ENCODE data around the gene ITPA.
A peak's percentile ranks its signal among the peaks of the same experiment; 100 is the strongest.
"Not testable (repeated sequence)": the region's sequence is repeated elsewhere in the genome, so short reads cannot be mapped to it uniquely, and the experiment has no call there.

The ITPA gene

DNA sequence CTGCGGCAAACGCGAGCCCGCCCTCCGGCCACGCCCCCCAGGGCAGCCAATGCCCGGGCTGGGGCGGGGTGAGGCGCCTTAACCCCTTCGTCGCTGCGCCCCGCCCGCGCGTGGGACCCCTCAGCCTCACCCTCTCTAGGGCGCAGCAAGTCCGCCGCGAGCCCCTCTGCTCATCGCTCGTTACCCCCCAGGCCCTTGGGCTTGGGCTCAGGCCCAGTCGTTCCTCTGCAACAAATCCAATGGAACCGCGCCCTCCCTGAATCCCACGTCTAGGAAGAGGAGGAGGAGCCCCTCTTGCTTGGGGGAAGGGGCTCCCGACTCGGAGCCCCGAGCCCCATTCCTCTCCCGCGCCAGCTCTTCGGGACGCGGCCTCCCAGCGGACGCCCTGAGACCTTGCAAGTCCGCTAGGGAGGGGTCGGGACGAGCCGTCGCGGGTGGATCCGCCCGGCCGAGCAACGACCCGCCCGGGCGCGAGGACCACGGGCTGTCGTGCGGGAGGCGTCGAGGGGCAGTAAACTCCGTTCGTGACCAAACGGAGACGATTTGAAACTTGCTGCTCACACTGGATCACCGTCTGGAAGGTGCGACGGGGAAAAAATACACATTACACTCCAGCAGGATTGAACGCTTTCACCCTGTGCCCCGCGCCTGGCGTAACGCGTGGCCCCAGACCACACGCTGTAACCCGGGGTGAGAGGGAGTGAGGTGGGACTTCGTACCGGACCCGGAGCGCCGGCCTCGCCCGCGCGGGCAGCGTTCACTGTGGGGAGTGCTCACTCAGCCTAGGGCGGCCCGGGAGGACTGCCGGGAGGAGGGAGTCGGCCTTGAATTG lies 35.5 kb upstream of the ITPA start:
- DNase-seq (ENCODE audit: low read depth): peak; percentile 85

DNA sequence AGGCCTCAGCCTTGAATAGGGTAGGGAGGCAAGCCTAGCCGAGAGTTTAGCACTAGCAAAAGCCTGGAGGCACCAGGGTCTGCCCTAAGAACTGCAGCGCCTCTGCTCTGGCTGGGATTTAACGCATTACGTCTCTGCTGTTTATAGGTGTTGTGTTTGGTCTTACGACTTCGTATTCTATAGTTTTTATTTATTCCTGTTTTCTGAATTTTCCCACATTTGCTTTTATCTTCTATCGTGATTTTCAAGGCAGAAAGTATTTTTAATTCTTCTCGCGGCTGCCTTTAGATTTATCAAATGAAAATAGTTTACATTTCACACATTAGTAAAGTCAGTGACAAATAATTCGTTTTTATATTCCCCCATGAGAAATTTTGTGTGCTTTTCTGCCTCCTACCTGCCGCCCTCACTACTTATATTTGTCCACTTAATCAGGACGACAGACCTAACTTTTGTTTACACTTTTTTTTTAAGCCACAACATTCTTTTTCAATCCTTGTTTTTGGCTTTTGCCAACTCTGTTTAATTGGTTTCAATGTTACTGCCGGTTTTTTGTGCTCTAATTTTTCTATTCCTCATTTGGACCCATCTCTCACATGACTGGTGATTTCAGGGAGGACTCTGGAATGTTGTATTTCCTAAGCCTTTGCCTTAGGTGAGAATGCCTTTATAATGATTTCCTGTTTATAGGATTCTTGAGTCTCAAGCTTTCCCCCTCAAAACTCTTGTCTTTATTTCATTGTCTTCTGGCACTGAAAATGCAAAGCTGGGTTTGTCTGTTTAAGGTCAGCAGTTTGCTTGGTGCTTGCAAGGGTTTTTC lies 34.6 kb upstream of the ITPA start:
- DNase-seq (ENCODE audit: low read depth): no peak

DNA sequence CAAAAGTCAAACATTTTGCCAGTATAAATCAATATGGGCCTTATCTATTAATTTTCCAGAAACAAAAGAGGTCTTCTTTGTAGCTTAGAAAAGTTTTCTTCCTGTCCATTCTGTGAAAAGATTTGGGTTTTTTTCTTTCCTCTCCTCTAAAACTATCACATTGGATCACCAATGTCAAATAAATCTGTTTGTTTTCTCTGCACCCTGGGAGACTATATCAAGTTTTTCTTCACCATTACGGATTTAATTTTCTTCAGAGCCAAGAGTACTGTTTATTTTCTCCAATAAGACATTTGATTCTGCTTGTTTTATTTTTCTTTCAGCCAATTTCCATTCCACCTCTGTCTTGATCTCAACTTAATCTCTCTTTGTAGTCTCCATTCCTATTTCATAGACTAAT lies 34.0 kb upstream of the ITPA start:
- no peak for DNase-seq (ENCODE audit: low read depth)

DNA sequence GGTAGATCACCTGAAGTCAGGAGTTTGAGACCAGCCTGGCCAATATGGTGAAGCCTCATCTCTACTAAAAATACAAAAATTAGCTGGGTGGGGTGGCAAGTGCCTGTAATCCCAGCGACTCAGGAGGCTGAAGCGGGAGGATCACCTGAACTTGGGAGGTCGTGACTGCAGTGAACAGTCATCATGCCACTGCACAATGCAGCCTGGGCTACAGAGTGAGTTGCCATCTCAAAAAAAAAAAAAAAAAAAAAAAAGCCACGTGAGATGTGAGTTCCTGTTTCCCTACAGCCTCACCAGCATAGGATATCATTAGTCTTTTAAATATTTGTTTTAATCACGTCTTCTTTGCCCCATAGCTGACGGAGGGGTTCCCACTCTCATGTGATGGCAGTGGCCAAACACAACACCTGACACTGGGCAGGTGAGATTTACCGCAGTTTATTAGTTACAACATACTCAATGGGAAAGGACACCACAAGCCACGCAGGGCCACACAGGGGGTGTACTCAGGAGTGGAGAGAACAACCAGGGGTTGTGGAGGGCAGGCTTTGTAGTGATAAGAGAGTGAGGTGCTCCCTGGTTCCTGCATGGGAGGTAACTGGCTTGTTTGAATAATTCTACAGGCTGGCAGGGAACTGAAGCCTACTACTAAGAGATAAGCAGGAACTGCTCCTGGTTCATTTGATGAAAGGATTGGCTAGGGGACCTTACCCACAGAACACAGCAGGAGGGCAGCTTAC lies 31.4 kb upstream of the ITPA start:
- no peak for DNase-seq (ENCODE audit: low read depth)

DNA sequence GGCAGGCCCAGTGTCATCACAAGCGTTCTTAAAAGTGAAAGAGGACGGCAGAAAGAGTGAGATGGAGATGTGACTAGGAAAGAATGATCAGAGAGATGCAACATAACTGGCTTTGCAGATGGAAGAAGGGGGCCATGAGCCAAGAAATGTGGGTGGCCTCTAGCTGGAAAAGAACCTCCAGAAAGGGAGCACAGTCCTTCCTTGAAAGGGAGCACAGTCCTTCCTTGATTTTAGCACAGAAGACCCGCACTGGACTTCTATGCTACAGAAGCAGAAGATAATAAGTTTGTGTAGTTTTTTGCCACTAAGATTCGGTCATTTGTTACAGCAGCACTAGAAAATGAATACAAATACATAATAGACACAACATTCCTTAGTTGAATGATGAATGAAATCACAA lies 29.0 kb upstream of the ITPA start:
- no peak for DNase-seq (ENCODE audit: low read depth)

DNA sequence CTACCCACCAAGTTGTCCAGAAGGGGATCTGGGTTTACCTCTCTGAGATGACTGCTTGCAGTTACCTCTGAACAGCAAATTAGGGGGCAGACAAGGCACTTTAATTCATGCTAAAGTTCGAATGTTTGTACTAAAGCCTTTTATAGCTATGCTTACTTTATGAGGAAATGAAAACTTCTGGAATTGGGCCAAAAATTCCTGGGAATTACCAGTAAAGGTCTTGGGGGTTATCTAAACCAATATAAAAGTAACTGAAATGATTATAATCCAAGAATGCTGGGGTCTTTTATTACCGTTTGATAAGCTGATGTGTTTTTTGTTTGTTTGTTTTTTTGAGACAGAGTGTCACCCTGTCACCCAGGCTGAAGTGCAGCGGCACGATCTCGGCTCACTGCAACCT lies 28.0 kb upstream of the ITPA start:
- no peak for DNase-seq (ENCODE audit: low read depth)

DNA sequence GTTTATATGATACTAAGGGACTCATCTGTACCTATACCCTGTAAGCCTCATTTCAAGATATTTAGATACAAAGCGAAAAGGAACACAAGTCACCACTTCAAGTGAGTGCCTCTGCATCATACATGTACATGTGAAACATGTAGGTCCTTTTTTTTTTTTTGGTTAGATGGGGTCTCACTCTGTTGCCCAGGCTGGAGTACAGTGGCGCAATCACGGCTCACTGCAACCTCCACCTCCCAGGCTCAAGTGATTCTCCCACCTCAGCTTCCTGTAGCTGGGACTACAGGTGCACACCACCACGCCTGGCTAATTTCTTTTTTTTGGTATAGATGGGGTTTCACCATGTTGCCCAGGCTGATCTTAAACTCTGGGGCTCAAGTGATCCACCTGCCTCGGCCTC lies 26.9 kb upstream of the ITPA start:
- not testable (repeated sequence) for DNase-seq (ENCODE audit: low read depth)

DNA sequence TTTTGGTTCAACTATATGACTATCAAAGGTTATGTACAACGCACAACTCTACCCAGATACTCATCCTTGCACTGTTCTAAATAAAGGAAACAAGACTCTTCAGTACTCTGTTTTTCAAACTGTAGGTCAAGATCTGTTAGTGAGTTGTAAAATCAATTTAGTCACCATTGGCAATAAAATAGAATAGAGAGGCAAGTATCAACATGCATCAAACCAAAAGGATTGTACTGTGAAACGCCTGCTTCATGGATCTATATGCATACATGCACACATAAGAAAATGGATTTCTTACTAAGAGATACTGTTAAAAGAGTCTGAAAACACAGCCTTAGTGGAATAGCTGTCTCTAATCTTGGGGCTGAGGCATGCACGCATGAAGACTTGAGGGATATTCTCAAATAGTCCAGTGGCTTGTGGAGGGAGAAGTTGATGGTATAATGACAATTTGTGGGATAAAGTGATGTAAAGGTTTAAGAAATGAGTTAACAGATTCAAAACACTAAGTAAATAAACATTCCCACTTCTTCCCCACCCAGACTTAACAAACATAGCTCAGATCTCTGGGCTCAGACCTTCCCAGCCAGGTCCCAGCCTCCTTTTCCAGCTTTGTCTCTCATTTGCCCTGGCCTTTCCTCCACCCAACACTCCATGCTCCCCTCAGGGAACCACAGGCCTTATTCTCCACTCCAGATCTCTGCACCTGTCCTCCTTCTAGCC lies 25.2 kb upstream of the ITPA start:
- DNase-seq (ENCODE audit: low read depth): no peak

DNA sequence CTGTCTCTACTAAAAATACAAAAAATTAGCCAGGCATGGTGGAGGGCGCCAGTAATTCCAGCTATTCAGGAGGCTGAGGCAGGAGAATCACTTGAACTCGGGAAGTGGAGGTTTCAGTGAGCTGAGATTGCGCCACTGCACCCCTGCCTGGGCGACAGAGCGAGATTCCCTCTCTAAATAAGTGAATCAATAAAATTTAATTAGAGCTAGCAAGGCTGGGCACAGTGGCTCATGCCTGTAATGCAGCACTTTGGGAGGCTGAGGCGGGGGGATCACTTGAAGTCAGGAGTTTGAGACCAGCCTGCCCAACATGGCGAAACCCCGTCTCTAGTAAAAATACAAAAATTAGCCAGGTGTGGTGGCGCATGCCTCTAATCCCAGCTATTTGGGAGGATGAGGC lies 21.4 kb upstream of the ITPA start:
- DNase-seq (ENCODE audit: low read depth): not testable (repeated sequence)

DNA sequence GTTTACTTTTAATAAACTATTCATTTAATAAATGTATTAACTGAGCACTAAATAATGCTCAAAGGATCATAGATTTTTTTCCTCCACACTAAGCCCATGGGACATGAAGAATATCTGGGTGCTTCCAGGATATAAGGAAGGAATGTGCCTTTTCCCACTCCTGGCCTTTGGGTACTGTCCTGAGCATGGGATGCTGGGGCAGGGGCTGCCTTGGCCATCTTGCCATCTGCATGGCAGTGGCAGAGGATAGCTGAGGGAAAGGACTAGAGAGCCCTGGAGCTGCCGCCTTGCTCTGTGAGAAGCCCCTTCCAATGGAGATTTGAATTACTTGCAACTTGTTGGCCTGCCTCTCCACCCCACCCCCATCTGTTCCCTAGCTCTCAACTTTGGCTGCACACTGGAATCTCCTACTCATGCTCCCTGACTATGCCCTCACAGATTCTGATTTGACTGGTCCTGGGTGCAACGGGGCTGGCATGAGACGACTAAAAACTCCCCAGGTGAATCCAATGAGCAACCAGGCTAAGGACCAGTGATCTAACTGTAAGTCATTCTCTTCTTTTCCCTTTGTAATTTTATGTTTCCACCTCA lies 20.4 kb upstream of the ITPA start:
- DNase-seq (ENCODE audit: low read depth): no peak

DNA sequence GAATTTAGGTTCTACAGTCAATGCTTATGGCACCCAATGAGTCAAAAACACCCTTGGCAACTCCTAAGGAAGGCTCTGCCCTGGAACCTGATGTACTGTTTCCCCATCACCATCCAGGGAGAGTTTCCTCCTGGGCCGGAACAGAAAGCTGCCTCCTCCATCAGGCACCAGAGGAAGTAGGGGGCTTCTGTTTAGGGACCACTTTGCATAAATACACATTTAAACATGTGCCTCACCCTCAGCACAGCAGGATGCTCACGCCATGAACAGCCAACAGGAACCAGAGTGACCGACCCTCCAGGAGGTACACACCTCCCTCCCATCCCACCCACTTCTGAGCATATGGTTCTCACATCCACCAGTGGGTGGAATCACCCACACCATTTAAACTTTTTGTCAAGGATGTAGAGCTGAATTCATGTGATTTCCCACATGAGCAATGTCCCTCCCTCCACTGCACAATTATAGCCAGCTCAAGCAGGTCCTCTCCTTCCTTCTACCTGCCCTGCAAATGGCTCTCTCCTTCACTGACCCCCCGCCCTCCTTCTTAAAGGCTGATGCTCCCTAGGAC lies 19.7 kb upstream of the ITPA start:
- no peak for DNase-seq (ENCODE audit: low read depth)

DNA sequence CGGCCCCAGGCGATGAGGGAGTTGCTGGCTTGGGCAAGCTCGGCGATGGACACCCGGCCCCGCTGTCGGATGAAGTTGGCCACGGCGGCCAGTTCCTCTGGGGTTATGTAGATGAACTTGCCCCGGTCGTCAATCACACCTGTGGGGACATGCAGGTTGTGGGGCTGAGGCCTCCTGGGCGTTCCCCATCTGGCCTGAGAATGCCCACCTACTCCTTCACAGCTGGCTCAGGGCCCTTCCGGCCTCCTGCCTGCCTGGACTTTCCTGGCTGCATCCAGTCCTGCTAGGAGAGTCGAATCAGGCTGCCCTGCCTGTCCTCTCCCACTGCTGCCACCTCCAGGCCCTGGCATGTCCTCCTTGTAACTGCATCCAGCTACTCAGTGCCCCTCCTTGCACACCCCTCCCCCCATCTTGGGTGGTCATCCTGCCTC lies 18.6 kb upstream of the ITPA start:
- DNase-seq (ENCODE audit: low read depth): no peak

DNA sequence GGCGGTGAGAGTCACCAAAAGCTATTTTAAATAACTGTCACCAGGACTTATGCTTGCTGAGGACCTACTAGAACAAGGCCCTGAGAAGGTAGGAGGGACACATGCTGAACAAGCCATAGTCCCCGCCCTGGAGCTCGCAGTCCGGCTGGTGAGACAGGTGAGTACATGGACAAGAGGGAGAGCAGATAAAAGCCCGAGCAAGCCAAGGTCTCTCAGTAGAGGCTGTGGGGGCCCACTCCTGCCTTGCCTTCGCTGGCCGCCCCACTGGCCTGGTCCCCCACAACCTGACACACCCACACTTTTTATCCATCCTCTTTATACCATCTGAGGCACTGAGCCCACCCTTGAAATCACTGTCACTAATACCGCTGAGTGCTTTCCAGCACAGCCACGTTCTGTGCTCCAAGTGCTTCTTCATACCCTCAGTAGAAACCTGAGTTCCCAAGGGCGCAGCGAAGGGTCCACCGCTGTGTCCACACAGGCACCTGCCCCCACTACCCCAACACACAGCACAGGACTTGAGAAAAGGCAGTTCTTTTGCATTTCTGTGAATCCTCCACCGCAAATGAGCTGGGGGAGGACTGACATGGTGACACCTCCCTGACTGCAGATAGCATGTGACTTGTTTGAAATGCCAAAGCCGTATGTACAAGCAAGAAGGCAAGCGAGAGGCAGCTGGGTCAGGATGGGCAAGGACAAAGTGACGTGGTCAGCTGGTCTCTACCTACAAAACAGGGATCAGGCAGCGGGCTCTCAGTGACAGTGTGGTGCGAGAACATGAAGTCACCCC lies 16.9 kb upstream of the ITPA start:
- no peak for DNase-seq (ENCODE audit: low read depth)

DNA sequence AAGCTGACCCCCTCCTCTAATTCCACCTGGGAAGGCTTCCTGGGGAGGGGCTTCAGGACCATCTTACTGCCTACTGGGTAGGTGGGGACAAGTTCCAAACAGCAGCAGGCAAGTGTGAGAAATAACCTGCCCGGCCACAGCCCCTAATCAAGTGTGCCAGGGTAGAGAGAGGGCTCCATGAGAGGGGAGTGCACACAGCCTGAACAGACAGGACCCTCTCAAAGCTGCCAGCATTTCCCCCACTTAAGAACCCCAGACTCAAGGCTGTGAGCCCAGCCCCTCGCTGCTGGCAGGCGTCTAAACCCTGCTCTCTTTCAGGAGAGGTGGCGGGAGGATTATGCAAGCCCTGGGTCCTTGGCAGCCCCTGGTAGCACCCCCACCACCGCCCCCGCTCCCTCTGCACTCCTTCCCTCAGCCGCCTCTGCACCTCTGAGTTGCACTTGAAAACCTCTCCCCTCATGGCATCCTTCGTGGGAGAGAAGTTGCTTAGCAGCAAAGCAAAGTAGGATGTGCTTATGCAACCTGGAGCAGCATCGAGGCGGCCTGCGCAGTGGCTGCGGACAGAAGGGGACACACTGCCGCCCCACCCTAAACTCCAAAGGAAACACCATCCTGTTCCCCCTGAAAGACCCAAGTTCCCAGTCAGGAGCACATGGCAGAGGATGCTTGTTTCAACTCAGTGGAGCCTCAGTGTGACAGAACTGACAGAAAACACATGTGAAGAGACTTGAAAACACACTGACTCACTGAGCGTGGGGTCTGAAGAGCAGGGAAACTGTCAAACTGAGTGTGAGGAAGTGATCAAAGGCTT lies 15.3 kb upstream of the ITPA start:
- DNase-seq (ENCODE audit: low read depth): no peak

DNA sequence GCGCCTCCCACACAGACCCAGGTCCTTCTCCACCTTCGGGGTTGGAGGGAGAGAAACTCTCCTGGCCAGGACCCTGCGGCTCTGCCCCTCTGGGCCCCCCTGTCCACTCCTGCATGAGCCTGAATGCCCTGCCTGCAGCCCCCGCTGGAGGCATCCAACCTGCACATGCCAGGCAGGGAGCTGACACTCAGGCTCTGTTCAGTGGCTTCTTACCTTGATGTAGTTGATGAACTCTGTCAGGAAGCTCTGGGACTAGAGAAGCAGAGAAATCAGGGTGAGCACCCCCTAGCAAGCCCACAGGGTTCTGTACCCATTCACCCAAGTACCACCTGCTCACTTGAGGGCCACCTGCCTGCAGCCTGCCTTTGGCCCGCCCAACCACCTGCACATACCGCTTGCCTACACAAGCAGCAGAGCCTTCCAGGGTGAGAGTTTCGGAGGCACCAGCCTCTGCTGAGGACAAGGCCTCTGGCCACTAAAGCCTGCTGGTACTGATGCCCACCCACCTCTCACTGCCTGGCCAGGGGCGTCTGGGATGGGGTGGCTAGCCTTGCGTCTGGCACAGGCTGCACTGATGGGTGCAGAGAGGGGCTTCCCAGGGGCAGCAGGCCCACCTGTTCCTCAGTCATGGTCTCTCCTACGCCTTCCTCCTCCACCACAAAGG lies 14.5 kb upstream of the ITPA start:
- DNase-seq (ENCODE audit: low read depth): no peak

DNA sequence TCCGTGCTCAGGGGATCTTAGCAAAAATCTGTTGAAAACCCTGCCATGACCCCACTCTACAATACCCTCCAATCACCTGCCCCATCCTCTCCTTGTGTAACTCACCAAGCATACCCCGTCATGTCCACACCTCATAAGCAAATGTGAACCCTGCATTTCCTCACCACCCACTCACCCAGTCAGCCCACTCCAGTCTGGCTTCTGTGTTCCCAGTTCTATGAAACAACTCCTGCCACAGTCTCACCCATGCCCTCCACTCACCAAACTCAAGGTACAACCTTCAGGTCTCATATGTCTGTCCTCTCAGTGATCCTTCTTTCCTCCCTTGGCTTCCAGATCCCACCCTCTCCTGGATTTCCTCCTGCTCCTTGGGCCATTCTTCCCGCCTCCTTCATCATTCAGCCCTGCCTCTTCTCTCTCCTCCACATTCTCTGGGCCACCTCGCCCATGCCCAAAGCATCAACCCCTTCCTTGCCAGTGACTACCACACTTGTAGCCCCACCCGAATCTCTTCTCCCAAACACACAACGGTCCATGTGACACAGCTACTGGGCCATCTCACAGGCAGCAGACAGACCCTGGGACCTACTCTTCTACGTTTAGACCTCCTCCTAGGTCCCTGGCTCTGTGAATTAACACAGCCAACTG lies 13.6 kb upstream of the ITPA start:
- DNase-seq (ENCODE audit: low read depth): no peak

DNA sequence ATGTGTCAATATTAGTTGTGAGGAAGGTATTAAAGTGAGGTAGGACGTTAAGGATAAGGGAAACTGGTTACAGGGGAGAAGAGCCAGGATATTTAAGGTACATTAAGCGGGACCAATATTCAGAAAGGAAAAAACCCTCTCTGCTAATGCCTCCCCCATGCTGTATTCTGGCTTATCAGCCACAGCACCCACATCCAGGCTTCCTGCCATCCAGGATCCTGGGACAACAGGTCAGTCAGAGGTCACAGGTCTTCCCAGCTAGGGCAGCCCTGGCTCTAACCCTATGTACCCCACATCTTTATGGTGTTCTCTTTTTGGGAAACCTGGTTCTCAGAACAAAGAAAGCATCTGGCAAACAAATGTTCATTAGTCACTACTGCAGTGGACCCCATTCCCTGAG lies 10.1 kb upstream of the ITPA start:
- no peak for DNase-seq (ENCODE audit: low read depth)

DNA sequence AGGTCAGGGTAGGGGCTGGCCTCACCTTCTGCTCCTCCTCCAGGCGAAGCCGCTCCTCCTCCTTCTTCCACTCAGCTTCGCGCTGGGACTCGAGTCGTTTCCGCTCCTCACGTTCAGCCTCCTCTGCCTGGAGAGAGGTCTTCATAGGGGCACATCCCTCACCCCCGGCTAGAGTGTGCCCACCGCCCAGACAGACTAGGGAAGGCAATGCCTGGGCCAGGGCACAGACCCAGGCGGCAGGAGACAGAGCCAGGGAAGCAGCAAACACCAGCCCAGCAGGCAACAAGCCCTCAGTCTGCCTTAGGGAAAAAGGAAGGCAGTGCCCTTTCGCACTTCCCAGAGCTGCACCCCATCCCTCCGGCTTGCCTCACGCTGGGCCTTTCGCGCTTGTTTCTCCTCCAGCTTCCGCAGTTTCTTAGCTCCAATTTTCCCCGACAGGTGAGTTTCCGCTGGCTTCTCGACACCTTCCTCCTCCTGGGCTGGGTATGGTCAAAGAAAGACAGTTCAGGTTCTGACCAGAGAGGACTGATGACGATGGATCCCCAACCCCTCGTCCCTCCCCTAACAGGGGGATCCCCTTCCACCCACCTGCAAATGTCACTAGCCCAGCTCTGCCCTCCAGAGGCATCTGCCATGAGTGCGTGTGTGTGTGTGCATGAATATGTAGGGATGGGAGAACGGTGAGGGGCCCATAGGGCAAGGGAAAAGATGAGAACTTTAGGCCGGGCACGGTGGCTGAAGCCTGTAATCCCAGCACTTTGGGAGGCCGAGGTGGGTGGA lies 9.1 kb upstream of the ITPA start:
- DNase-seq (ENCODE audit: low read depth): no peak

Data from activated T-helper 1 cell treated with Interleukin-2 at 50 U/mL for 16 hours (primary cell).